Calu3 (cell line): ENCODE data around the gene SH3TC2. TPM values are rescaled to one million over a fixed set of nuclear protein-coding genes. Genes with fewer than 3 reads are reported as not detected.

ENCODE experiments used
- BruUV-seq: library from RNA; stranded (reverse); fragments of 400-500 nt; replicated peaks from 2 replicates; lab custom pipeline; 2021; lab: Mats Ljungman, UMichigan
- CTCF ChIA-PET: fragments of 300-600 bp; sonication (Branson Sonifier 250); formaldehyde crosslinking; loops from one replicate; lab custom pipeline; 2022; ENCODE audit warnings: antibody characterized with exemption; lab: Charles Lee
- DNase-seq: peaks from one replicate; pipeline ENCODE4 v3.0.0; 2022
- H3K27ac Mint-ChIP-seq: one replicate; pipeline ENCODE4 v1.8.0; 2022; ENCODE audit warnings: mixed read lengths; ENCODE audit not compliant: unreplicated experiment
- H3K27me3 Mint-ChIP-seq: one replicate; pipeline ENCODE4 v1.8.0; 2022; ENCODE audit warnings: mixed read lengths; ENCODE audit not compliant: unreplicated experiment
- H3K36me3 Mint-ChIP-seq: one replicate; pipeline ENCODE4 v1.8.0; 2022; ENCODE audit warnings: mild to moderate bottlenecking, moderate library complexity, mixed read lengths; ENCODE audit not compliant: insufficient read depth, unreplicated experiment
- H3K4me1 Mint-ChIP-seq: one replicate; pipeline ENCODE4 v1.8.0; 2022; ENCODE audit warnings: mild to moderate bottlenecking, low read depth, mixed read lengths; ENCODE audit not compliant: unreplicated experiment
- H3K4me3 Mint-ChIP-seq: one replicate; pipeline ENCODE4 v1.8.0; 2022; ENCODE audit warnings: mild to moderate bottlenecking, low read depth, moderate library complexity, mixed read lengths; ENCODE audit not compliant: unreplicated experiment
- H3K9me3 Mint-ChIP-seq: one replicate; pipeline ENCODE4 v1.8.0; 2022; ENCODE audit warnings: low read depth, mixed read lengths; ENCODE audit not compliant: unreplicated experiment
- intact Hi-C: fragments of 100-400 bp; cut with micrococcal nuclease; formaldehyde crosslinking; loops from one replicate; pipeline ENCODE4 v1.10.0; 2022; ENCODE audit not compliant: unreplicated experiment
- total RNA-seq: library from RNA; stranded (reverse); gene quantifications from 2 replicates; pipeline ENCODE4 v1.2.3, GENCODE V29; 2022
- TF ChIP-seq, protein P1 (sequence below): fragments of 200-600 bp; IDR thresholded peaks from one replicate; pipeline ENCODE4 v1.8.0; 2022; ENCODE audit warnings: antibody characterized with exemption; ENCODE audit not compliant: unreplicated experiment

Gene SH3TC2
- total RNA-seq, 1 experiment from 2014 or later, result 60.3 TPM

GRCh38 chr5:149099920-149100319, 37.1 kb upstream of the SH3TC2 start:
- H3K4me1 Mint-ChIP-seq, result no peaks in the 10 kb centered on the region
- no TSS peak for BruUV-seq
- H3K27ac Mint-ChIP-seq, result no peak overlapping the region
- H3K9me3 Mint-ChIP-seq, result peaks cover 16% of the 10 kb centered on the region
- H3K36me3 Mint-ChIP-seq, result no peaks in the 10 kb centered on the region
- no peak overlapping the region for H3K4me3 Mint-ChIP-seq
- intact Hi-C loops, result no loop called here
- TF ChIP-seq, protein P1, sequence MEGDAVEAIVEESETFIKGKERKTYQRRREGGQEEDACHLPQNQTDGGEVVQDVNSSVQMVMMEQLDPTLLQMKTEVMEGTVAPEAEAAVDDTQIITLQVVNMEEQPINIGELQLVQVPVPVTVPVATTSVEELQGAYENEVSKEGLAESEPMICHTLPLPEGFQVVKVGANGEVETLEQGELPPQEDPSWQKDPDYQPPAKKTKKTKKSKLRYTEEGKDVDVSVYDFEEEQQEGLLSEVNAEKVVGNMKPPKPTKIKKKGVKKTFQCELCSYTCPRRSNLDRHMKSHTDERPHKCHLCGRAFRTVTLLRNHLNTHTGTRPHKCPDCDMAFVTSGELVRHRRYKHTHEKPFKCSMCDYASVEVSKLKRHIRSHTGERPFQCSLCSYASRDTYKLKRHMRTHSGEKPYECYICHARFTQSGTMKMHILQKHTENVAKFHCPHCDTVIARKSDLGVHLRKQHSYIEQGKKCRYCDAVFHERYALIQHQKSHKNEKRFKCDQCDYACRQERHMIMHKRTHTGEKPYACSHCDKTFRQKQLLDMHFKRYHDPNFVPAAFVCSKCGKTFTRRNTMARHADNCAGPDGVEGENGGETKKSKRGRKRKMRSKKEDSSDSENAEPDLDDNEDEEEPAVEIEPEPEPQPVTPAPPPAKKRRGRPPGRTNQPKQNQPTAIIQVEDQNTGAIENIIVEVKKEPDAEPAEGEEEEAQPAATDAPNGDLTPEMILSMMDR, result no peak
- CTCF ChIA-PET, result no interaction called here
- no peak for DNase-seq
- no peaks in the 10 kb centered on the region for H3K27me3 Mint-ChIP-seq

- no peaks in the 10 kb centered on the region for H3K36me3 Mint-ChIP-seq
- H3K4me1 Mint-ChIP-seq, result no peaks in the 10 kb centered on the region
- BruUV-seq, result no TSS peak
- H3K27me3 Mint-ChIP-seq, result no peaks in the 10 kb centered on the region
- peaks cover 14% of the 10 kb centered on the region for H3K9me3 Mint-ChIP-seq
- no peak overlapping the region for H3K4me3 Mint-ChIP-seq
- CTCF ChIA-PET, result no interaction called here
- DNase-seq, result no peak
- intact Hi-C loops, result no loop called here
- H3K27ac Mint-ChIP-seq, result no peak overlapping the region
- TF ChIP-seq, protein P1, result no peak
These were observed 32.1 kb upstream of the SH3TC2 start for GRCh38 chr5:149094996-149095395.

DNA sequence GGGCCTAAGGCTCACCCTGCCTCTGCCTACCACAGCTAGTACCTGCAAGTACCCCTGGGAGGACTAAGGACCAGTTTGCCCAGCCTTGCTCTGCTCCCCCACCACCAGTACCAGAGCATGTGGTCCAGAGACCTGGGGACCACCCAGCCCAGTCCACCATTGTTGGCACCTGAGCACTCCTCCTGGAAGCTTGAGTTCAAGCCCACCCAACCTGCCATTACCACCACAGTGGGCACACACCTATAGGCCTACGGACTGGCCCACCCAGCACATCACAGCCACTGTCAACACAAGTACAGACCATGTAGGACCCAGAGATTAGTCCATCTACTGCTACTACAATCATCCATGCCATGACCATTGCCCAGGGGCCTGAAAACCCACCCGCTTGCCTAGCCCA, 30.8 kb upstream of the SH3TC2 start:
- CTCF ChIA-PET, result no interaction called here
- TF ChIP-seq, protein P1, result no peak
- no peaks in the 10 kb centered on the region for H3K27me3 Mint-ChIP-seq
- DNase-seq, result no peak
- H3K27ac Mint-ChIP-seq, result no peak overlapping the region
- no peaks in the 10 kb centered on the region for H3K4me1 Mint-ChIP-seq
- BruUV-seq, result no TSS peak
- no peaks in the 10 kb centered on the region for H3K36me3 Mint-ChIP-seq
- intact Hi-C loops, result no loop called here
- H3K4me3 Mint-ChIP-seq, result no peak overlapping the region
- H3K9me3 Mint-ChIP-seq, result peaks cover 8% of the 10 kb centered on the region

- H3K27ac Mint-ChIP-seq, result no peak overlapping the region
- H3K4me1 Mint-ChIP-seq, result no peaks in the 10 kb centered on the region
- TF ChIP-seq, protein P1, result no peak
- intact Hi-C loops, result no loop called here
- no peak for DNase-seq
- peaks cover 9% of the 10 kb centered on the region for H3K9me3 Mint-ChIP-seq
- BruUV-seq, result no TSS peak
- CTCF ChIA-PET, result no interaction called here
- no peaks in the 10 kb centered on the region for H3K27me3 Mint-ChIP-seq
- H3K4me3 Mint-ChIP-seq, result no peak overlapping the region
- no peaks in the 10 kb centered on the region for H3K36me3 Mint-ChIP-seq
These were observed 26.9 kb upstream of the SH3TC2 start for GRCh38 chr5:149089796-149090195.
